Measurements from ENCODE around the gene DLG2. TPM values are rescaled to one million over a fixed set of nuclear protein-coding genes. Genes with fewer than 3 reads are reported as not detected.

DLG2 gene
- total RNA-seq, 1 donor from 2014 or later: 0.17 TPM

DNA sequence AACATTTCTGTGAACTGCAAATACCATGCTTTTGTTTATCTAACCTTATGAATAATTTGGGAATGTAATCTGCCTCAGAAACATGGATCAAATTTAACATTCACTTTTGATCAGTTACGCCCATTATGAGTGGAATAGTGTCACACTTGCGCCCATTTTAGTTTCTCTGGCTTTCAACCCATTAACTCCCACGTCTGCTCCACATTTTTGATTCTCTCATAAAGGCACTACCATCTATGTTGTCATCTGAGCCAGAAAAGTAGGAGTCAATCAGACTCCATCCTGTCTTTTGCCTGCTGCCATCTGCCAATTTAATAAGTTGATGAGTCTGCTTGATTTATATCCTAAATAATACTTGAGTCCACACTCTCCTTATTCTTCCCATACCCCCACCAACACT lies 1090.7 kb downstream of the DLG2 start:
- H3K4me3 ChIP-seq (ENCODE audit: low read depth, low read length): no peak overlapping the region
- no peak for TF ChIP-seq CTCF (conservative IDR thresholded peaks at IDR 0.05; ENCODE audit: low read depth, low read length)
- DNase-seq (ENCODE audit: low read depth): no peak

DNA sequence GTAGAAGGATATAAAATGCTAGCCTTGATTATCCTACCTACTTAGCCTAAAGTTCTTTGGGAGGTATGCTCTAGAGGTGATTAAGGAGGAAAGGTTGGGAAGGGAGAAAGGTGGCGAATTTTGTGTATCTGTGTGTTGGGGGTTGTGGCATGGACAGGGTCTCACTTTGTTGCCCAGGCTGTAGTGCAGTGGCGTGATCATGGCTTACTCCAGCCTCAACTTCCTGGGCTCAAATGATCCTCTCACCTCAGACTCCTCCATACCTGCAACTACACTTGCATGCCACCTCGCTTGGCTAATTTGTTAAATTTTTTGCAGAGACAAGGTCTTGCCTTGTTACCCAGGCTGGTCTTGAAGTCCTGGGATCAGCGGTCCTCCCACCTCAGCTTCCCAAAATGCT lies 1094.8 kb downstream of the DLG2 start:
- TF ChIP-seq CTCF (conservative IDR thresholded peaks at IDR 0.05; ENCODE audit: low read depth, low read length): no peak
- no peak overlapping the region for H3K4me3 ChIP-seq (ENCODE audit: low read depth, low read length)
- no peak for DNase-seq (ENCODE audit: low read depth)

GRCh38 chr11:84526250-84526649 lies 1100.9 kb downstream of the DLG2 start:
- no peak for DNase-seq (ENCODE audit: low read depth)
- peak; percentile 12 for TF ChIP-seq CTCF (conservative IDR thresholded peaks at IDR 0.05; ENCODE audit: low read depth, low read length)
- no peak overlapping the region for H3K4me3 ChIP-seq (ENCODE audit: low read depth, low read length)

DNA sequence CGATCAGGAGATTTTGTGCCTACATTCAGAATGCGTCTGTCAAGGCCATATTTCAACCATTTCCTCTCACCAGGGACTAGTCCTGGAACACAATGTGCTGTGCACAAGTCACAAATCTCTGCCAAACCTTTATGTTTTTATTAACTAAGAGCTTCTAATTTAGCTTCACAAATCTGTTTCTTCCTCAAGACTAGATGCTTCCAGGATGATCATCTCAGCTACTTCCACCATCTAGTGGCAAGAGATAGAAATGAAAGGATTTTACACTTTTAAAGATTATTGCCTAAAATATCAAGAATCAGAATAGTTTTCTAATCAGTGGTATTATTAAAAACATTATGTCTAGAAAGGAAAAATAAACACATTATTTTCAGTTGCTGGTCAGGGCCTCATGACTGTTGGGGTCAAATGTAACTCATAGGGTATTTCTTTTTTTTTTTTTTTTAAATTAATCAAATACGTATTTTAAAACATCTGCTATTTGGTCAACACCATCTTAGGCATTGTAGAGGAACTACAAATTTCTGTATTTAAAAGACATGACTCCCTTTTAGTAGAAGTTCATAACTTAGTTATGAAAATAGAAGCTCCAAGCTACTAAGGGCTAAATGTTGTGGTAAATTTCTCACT lies 1102.6 kb downstream of the DLG2 start:
- peak; percentile 69 for TF ChIP-seq CTCF (conservative IDR thresholded peaks at IDR 0.05; ENCODE audit: low read depth, low read length)
- no peak for DNase-seq (ENCODE audit: low read depth)
- H3K4me3 ChIP-seq (ENCODE audit: low read depth, low read length): no peak overlapping the region

- TF ChIP-seq CTCF (conservative IDR thresholded peaks at IDR 0.05; ENCODE audit: low read depth, low read length): no peak
- H3K4me3 ChIP-seq (ENCODE audit: low read depth, low read length): no peak overlapping the region
- DNase-seq (ENCODE audit: low read depth): no peak
Observed at GRCh38 chr11:84522331-84522730, 1104.8 kb downstream of the DLG2 start.

DNA sequence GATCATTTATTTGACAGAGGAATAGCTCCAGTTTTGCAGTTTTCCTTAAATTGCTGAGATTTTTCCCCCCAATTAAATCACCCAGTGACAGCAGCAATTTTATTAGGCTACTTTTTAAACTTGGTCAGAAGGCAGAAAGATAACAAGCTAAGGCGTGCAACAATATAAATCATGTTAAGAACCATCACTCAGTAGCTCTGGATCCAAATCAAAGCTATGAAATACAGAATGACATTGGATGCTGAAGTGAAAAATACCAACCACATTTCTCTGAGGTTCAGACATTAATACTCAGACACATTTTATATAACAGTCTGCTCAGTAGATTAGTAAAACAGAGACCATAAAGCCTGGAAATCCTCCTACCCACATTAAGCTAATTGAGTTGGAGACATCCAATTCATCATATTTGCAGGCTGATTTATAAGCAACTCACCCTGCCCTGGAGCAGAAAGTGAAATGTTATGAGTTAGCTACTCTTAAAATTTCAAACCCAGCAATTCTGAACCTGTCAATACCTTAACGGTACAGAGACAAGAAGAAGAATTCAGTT lies 1108.4 kb downstream of the DLG2 start:
- H3K4me3 ChIP-seq (ENCODE audit: low read depth, low read length): no peak overlapping the region
- TF ChIP-seq CTCF (conservative IDR thresholded peaks at IDR 0.05; ENCODE audit: low read depth, low read length): no peak
- no peak for DNase-seq (ENCODE audit: low read depth)

GRCh38 chr11:84514436-84514835 lies 1112.7 kb downstream of the DLG2 start:
- no peak for TF ChIP-seq CTCF (conservative IDR thresholded peaks at IDR 0.05; ENCODE audit: low read depth, low read length)
- no peak for DNase-seq (ENCODE audit: low read depth)
- H3K4me3 ChIP-seq (ENCODE audit: low read depth, low read length): no peak overlapping the region

Measured in epithelial cell of proximal tubule (primary cell).